Activated gamma-delta T cell treated with Interleukin-2 at 50 U/mL for 16 hours (primary cell): ENCODE data around the gene GPT2.
"Not testable (repeated sequence)": the region's sequence is repeated elsewhere in the genome, so short reads cannot be mapped to it uniquely, and the experiment has no call there.

ENCODE experiments used
- DNase-seq: peaks from one replicate; pipeline ENCODE4 v3.0.0-alpha.2; 2020

Gene GPT2

DNA sequence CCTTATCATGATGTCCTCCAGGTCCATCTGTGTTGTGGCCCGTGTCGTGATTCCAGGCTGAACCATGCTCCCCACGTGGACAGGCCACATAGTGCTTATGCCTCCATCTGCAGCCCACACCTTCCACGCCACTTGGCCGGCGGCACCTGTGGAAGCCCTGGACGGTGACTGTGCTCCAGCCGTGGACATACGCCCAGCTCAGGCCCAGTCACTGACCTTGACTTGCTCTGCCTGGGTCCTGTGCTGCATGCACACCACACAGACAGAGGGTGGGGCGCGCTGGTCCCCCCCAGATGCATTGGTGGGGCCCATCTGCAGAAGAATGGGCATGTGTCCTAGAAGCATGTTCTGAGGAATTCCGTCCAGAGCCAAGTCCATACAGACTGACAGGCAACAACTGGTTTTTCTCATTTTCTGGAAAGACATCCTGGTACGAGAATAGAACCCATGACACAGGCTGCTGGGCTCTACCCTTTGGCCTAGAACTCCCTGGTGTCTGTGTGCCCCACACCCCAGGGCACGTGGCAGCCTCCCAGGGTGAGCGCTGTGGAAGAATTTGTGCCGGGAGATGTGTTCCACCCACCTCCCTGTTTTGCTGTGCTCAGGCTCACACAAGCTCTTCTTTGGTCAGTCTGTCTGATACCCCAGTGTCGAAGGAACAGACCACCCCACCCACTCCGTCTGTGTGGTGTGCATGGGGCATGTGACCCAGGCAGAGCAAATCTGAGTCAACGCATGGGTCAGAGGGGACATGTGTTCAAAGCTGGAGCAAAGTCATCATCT, 39.5 kb downstream of the GPT2 start:
- no peak for DNase-seq

DNA sequence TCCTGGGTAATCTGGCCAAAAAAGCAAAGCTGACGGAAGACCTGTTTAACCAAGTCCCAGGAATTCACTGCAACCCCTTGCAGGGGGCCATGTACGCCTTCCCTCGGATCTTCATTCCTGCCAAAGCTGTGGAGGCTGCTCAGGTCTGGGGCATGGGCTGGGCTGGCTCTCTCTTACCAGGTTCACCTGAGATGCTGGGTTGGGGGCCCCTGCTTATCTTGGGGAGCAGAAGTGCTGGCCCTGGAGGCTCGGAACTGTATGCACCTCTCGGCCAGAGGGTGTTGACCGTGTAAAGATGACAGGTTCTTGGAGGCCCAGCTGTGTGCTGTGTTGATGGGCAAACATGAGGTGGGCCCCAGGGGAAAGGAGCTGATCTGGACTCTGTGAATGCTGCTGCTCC, 40.2 kb downstream of the GPT2 start:
- DNase-seq, result no peak

DNA sequence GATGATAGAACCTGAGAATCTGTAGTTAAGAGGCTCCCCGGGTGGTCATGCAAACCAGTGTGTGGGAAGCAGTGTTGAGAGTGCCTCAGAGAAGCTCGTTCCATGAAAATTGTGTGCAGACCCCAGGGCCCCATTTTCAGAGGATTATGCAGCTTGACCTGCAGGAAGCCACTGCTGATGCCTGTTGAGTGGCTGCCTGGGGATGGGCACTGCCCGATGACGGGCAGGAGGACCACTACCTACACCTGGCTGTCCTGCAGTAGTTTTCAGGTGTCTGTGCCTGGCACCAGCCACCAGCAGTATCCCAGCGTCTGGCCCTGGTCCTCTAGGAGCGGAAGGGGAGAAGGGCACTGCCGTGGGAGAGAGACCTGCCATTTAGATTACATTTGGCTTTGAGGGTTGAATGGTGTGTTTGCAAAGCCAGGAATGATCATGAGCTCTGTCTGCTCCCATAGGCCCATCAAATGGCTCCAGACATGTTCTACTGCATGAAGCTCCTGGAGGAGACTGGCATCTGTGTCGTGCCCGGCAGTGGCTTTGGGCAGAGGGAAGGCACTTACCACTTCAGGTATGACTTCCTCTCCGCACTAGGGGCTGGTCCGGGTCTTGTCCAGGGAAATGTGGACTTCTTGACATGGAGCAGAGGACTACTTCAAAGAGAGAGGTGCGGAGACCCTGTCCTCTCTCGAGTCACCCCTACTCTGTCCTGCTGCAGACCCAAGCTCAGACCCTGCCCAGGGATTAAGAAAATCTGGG, 42.5 kb downstream of the GPT2 start:
- DNase-seq, result no peak

DNA sequence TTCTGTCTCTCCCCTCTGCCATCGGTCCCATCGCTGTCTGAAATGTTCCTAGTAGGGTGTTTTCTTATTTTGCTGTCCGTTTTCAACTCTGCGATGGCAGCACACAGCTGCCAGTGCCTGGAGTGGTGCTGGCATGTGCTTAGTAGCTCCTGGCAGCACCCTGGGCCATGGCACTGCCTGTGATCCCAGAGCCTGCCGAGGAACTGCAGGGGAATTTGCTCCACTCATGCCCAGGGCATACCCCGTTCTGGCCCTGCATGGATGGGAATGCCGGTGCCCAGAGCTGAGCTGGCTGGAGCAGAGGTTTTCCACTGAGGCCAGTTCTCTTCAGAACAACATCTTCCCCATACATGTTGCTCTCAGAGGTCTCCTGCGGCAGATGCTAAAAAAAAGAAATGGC, 43.1 kb downstream of the GPT2 start:
- no peak for DNase-seq

DNA sequence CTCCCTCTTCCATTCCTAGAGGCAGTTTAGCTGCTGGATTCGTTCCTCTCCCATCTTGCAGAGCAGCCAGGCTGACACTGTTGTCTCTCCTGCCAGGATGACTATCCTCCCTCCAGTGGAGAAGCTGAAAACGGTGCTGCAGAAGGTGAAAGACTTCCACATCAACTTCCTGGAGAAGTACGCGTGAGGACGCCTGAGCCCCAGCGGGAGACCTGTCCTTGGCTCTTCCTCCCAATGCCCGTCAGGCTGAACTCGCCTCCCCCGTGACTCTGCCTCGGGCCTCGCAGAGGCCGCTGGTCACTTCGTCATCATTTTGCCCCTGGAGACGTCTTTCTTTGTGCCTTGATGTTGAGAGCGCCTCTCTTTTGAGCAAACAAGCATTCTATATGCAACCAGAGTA, 44.6 kb downstream of the GPT2 start:
- DNase-seq, result no peak

DNA sequence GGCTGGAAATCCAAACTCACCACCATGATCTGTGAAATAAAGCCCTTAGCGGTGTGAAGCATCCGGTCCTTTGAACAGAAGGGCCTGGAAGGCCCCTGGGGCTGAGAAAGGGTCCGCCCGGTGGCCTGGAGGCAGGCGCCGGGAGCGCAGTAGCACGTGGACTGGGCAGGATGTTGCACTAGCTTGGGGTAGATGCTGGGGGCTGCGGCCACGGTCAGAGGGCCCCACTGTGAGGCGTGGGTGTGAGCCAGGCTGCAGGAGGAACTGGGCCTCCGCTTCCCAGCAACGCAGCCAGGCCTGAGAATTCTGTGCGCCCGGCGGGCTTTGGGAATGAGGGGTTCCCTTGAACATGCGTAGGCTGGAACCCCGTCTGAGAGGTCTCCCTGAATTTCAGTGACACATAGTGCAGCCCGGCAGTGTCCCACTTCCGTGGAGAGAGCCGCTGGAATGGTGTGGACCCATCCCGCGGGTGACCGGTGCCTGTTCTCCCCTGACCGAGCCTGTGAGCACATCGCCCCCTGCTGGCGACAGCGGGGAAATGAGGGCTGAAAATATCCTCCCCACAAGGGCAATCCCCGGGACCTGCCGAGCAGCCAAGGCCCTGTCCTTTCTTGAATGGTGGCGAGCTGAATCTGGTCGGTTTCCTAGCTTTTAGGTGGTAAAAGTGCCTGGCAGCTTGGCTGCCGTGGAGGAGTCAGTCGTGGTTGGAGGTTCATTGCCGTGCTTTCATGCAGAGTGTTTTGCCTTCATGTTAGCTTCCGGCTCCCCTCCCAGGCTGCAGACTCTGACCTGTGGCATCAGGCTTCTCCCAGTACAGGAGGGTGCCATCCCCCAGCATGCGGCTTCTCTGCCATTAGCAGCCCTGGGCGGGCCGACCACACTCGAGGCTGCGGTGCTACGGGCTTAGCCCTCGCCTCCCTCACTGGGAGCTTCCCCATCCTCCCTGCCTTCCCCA, 45.5 kb downstream of the GPT2 start:
- peak; percentile 46 for DNase-seq

DNA sequence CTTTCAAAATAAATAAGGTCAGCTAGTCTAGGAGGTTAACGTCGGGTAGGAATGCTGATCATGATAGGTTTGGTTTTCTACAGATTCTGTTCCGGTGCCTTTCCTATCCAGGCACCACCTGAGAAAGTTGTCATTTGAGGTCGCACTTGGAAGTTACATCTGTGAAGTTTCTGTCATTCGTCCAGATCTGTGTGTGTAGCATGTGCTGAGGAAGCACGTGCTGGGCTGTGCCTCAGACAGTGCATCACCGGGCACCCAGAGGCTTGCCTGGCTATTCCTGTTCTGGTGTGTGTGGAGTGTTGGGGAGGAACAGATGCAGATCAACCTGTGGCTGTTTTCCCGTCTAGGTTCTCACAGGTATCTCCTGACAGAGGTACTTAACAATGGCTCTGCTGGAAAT, 46.7 kb downstream of the GPT2 start:
- no peak for DNase-seq

DNA sequence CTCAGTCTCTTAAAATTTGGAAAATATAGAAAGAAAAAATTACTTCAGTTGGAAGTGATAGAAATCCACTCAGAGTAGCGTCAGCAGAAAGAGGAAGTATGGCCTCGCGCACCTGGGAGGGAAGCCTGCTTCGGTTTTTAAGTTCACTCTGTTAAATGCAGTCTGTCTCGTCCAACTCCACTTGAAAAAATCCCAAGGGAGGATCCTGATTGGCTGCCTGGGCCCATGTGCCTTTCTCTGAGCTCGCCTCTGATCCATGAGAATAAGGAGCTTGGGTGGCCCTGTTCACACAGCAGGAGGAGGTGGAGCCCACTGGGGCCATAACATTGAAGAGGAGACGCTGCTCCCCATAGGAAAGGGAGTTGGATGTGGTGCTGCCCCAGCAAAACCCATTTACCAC, 48.6 kb downstream of the GPT2 start:
- no peak for DNase-seq

DNA sequence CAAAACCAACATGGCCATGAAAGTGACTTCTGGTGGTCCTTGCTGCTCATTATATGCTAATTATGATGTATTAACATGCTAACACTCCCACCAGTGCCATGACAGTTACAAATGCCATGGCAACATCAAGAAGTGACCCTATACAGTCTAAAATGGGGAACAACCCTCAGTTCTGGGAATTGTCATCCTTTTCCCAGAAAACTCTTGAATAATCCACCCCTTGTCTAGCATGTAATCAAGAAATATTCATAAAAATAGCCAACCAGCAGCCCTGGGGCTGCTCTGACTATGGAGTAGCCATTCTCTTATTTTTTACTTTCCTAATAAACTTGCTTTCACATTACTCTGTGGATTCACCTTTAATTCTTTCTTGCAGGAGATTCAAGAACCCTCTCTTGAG, 53.4 kb downstream of the GPT2 start:
- DNase-seq, result no peak

DNA sequence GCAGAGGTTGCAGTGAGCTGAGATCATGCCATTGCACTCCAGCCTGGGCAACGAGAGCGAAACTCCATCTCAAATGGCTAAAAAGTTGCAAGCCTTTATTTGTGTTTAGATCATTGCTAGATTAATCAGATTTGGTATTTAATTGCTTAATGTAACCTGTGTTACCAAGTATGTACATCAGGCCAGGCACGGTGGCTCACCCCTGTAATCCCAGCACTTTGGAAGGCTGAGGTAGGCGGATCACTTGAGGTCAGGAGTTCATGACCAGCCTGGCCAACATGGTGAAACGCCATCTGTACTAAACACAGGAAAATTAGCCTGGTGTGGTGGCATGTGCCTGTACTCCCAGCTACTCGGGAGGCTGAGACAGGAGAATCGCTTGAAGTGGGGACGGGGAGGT, 60.6 kb downstream of the GPT2 start:
- not testable (repeated sequence) for DNase-seq

DNA sequence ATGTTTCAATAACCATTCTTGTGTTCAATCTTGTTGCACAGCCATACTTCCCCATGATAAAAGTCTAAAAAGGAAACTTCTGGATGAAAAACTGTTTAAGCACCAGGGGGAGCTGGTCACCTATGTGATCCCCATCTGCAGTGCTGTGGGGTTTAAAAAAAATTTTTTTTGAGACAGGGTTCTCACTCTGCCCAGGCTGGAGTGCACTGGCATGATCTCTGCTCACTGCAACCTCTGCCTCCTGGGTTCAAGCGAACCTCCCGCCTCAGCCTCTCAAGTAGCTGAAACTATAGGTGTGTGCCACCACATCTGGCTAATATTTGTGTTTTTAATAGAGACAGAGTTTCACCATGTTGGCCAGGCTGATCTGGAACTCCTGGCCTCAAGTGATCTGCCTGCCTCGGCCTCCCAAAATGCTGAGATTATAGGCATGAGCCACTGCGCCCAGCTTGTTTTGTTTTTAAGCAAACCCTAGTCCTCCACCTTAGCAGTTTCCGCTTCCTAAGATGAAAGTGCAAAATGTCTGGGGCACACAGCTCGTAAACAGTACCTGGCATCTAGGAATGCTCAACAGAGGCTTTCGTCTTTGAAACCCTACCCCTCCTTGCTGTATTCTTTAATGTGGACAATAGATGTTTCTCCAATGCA, 63.9 kb downstream of the GPT2 start:
- DNase-seq, result peak; percentile 19

DNA sequence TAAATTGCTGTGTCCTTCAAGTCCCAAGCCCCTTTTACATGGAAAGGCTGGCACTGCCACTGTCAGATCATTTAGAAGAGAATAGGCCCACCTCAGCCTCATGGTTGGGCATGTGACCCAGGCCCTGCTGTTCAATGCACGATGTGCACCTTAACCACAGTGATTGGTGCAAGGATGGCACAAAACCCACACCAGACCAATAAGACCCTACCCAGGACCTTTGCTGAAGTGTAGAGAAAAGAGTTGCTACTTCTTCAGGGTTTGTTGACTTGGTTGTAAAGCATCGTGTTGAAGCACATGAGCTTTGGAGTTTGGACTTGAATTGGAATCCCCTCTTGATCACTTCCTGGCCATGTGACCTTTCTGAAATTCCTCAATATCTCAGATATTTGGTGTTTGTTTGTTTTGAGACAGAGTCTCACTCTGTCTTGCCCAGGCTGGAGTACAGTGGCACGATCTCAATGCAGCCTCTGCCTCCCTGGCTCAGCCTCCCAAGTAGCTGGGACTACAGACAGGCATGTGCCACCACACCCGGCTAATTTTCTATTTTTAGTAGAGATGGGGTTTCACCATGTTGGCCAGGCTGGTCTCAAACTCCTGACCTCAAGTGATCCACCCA, 64.5 kb downstream of the GPT2 start:
- no peak for DNase-seq

DNA sequence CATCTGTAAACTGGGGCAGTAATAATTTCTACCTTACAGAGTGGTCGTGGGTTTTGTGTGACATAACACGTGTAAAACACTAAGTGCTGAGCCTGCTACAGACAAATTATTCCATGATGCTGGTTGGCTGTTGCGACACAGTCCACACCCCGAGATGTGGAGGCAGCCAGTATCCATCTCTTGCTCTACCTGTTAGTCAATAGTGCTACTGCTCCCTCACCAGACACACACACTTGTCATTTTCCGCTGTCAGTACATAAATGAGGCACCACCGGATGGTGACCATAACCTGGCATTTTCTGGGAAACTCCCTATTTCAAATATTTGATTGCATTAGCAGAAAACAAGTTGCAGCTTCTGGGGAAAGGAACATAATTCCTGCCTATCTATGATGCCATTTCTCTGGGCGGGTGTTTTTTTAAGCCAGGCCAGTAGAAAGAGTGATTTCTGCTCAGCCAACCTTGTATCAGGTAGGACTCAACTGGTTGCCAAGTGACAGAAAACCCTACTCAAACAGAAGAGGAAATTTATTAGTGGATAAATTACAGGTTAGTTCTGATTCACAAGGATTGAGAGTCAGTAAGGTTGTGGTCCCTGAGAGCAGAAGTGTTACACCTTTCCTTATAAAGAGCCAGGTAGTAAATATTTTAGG, 65.2 kb downstream of the GPT2 start:
- no peak for DNase-seq

DNA sequence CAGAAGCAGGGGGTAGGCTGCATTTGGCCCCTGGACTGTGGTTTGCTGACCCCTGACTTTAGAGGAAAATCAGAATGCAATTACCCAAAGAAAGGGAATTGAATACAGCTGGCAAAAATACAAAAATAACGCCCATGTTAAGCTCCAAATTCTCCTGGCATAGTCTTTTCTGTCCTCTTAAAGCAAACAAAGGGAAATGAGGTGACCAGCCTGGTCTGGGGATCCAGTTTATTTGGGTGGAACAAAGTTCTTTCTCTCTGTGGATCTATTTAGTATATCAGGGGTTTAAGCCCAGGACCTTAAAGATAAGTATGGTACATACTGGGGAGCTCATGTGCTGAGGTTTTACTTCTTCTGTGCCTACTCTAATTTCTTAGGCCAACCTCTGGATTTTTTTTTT, 65.8 kb downstream of the GPT2 start:
- no peak for DNase-seq

DNA sequence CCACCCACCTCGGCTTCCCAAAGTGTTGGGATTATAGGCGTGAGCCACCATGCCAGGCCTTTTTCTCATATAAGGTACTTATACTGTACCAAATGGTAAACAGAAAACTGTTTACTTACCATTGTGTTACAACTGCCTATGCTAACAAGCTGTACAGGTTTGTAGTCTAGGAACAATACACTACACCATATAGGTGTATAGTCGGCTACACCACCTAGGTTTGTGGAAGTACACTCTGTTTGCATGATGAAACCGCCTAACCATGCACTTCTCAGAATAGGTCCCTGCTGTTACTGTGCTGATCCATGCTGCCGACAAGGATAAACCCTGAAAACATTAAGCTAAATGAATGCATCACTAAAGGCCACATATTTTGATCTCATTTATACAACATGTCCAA, 70.4 kb downstream of the GPT2 start:
- no peak for DNase-seq

DNA sequence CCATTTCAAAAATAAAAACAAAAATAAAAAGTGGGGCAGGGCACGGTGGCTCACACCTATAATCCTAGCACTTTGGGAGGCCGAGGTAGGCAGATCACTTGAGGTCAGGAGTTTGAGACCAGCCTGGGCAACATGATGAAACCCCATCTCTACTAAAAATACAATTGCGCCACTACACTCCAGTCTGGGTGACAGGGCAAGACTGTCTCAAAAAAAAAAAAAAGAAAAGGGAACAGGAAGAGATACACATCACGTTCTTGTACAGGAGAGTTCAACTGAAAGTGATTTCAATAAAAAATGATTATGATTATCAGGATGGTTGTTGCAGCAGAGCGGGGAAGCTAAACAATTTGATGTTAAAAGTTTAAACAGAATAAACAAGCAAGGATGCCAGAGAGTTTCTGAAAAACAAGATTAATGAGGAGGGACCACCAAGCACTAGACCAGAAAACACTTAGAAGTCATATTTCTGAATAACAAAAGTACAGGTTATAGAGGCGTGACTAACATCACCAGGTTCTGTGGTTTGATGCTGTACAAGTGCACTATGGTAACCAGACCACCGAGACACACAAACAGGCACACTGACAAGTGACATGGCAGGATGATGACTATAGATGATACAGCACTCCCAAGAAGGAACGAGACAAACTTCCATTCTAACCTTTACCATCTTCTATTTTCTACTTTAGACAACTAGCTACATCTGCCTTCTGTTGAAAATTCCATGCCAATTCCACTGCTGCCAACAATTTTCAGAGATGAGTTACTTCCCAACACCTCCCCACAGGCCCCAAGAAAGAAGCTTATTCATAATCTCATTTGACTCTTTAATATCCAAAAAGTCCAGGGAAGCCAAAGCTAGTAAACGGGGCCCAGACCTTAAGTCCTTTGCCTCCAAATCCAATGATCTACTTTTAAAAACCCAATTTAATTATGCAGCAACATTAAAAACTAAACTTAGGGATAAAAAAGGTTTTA, 77.5 kb downstream of the GPT2 start:
- peak; percentile 13 for DNase-seq

DNA sequence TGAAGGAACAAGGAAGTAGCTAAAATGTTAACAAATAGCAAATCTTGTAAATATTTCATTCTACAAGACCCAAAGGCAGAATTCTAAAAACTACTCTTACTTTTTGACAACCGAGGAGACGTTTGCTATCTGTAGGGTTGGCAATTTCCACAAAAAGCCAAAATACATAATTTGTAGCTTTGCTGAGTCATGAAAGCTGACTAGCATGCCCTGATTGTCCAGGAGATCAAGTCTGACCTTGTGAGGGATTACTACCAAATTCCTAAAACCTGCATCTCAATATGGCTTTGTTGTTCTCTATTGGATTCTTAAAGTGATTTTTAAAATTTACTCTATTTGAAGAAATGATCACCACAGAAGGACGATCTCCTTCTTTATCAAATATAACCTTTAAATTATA, 78.5 kb downstream of the GPT2 start:
- no peak for DNase-seq

DNA sequence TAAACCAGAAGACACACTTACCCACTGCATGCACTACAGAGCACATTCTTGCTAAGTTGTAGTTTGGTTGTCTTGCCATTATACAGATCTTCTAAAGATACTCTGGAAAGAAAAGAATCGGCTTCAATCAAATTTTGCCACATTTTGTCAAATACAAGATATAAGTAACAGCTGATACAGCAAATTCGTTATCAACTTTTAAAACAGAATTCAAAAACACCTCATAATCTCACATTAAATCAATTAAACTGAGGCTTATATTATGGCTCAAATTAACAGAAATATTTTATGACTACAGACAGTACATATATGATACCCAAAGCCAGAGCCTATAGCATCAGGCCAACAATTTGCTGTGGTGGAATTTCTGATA, 83.9 kb downstream of the GPT2 start:
- no peak for DNase-seq

DNA sequence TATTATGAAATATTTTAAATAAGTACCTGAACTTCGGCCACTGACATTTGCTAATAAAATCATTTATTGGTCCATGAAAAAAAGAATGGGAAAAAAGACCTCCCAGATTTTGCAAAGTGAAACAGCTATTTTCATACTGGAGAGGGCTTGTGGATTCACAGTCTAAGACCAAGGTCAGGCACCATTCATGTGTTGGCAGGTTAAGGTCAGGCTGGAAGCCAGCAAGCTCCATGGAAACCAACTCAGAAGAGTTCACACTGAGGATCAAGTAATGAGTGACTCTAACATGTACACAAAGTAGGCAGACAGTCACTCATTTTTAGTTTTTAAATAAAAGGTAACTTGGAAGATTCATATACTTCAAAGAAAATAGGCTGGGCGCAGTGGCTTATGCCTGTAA, 85.9 kb downstream of the GPT2 start:
- no peak for DNase-seq

DNA sequence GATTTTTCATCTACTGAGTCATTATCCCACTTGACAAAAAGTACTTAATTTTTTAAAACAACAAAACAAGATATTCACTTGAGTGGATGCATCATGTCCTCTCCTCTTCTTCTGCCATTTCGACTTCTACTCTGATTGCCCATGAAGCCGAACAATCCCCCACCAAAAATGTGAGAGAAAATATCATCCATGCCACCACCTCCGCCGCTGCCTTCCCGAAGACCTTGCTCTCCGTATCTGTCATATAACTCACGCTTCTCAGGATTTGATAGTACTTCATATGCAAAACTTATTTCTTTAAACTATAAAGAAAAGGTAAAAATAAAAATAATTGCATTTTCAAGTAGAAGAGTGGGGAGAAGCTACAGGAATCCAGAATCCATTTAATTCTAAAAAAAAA, 87.1 kb downstream of the GPT2 start:
- DNase-seq, result no peak
